Fibroblast of skin of right biceps (primary cell): Measurements from ENCODE around the gene KMT2B.
"Not testable (repeated sequence)": the region's sequence is repeated elsewhere in the genome, so short reads cannot be mapped to it uniquely, and the experiment has no call there.

Experiments
- DNase-seq: peaks from one replicate; pipeline ENCODE4 v3.0.0-alpha.2; 2013

The KMT2B gene, protein sequence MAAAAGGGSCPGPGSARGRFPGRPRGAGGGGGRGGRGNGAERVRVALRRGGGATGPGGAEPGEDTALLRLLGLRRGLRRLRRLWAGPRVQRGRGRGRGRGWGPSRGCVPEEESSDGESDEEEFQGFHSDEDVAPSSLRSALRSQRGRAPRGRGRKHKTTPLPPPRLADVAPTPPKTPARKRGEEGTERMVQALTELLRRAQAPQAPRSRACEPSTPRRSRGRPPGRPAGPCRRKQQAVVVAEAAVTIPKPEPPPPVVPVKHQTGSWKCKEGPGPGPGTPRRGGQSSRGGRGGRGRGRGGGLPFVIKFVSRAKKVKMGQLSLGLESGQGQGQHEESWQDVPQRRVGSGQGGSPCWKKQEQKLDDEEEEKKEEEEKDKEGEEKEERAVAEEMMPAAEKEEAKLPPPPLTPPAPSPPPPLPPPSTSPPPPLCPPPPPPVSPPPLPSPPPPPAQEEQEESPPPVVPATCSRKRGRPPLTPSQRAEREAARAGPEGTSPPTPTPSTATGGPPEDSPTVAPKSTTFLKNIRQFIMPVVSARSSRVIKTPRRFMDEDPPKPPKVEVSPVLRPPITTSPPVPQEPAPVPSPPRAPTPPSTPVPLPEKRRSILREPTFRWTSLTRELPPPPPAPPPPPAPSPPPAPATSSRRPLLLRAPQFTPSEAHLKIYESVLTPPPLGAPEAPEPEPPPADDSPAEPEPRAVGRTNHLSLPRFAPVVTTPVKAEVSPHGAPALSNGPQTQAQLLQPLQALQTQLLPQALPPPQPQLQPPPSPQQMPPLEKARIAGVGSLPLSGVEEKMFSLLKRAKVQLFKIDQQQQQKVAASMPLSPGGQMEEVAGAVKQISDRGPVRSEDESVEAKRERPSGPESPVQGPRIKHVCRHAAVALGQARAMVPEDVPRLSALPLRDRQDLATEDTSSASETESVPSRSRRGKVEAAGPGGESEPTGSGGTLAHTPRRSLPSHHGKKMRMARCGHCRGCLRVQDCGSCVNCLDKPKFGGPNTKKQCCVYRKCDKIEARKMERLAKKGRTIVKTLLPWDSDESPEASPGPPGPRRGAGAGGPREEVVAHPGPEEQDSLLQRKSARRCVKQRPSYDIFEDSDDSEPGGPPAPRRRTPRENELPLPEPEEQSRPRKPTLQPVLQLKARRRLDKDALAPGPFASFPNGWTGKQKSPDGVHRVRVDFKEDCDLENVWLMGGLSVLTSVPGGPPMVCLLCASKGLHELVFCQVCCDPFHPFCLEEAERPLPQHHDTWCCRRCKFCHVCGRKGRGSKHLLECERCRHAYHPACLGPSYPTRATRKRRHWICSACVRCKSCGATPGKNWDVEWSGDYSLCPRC (N-terminal part only)

DNA sequence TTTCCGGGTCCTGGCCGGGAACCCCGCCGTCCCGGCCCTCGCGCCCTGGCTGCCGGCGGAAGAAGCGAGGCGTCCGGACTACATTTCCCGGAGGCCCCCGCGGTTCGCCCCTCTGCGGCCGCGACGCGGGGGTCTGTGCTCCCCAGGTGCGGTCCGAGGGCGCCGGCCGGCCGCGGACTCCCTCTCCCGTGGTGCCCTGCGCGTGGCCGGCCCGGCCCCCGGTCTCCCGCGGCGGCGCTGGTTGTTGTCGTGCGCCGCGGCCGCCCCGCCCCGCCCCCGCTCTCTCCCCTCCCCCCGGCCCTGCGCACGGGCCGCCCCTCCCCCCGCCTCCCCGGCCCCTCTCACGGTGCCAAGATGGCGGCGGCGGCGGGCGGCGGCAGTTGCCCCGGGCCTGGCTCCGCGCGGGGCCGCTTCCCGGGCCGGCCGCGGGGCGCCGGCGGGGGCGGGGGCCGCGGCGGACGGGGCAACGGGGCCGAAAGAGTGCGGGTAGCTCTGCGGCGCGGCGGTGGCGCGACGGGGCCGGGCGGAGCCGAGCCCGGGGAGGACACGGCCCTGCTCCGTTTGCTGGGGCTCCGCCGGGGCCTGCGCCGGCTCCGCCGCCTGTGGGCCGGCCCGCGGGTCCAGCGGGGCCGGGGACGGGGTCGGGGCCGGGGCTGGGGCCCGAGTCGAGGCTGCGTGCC is at the start of gene KMT2B:
Gene KMT2B, plus strand, starts transcription at position 339 of the 680 bp plus-strand sequence. Its CDS starts 16 bp downstream, at position 355.
- peak; percentile 97 for DNase-seq

DNA sequence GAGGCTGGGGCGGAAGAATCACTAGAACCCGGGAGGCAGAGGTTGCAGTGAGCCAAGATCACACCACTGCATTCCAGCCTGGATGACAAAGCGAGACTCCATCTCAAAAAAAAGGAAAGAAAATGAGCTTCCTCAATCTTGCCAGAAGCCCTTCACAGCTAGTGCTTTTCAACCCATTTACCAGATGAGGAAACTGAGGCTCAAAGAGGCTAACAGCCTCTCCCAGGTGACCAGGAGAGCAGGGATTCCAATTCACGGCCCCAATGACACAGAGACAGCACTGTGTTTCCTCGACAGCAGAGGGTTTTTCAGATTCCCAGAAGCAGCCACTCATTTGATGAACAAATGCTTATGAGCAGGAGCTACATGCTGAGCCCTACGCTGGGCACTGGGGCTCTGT is 48.2 kb upstream of the KMT2B start:
- DNase-seq: no peak

DNA sequence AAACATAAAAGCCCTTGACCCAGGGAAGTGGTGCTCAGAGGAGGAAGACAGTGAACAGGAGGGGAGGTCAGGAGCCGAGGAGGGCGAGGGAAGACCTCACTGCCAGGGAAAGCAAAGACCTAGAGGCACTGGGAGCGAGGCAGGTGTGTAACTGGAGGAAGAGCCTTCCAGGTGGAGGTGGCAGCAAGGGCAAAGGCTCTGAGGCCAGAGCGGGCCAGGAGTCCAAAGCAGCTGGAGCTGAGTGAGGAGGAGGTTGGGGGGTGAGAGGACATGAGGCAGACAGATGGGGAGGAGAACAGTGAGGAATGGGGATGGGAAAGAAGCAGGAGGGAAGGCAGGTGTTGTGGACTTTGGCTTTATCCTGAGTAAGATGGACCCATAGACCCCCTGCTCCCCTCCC is 47.8 kb upstream of the KMT2B start:
- DNase-seq: no peak

GRCh38 chr19:35670686-35671085 is 47.1 kb upstream of the KMT2B start:
- no peak for DNase-seq

GRCh38 chr19:35671818-35672217 is 46.0 kb upstream of the KMT2B start:
- DNase-seq: no peak

DNA sequence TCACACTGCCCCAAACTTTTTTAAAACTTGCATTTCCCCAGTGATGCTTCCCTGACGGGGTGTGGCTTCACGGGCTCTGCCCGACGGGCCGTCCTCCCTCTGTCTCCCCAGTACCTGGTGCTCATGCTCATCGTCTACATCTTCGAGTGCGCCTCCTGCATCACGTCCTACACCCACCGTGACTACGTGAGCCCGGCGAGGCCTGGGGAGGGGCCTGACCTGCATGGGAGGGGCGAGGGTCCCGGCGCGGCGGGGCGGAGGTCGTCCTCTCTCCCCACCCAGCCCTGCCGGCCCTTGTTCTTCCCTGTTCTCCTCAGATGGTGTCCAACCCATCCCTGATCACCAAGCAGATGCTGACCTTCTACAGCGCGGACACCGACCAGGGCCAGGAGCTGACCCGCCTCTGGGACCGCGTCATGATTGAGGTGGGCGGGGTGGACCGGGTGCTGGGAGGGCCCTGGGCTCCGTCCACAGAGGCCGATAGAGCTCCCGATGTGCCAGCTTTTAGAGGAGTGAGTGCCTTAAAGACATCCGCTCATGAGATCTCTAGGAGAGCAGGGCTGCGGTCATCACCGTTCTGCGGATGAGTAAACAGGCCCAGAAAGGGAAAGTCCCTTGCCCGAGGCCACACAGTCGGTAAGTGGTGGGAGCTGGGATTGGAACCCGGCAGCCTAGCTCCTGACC is 44.5 kb upstream of the KMT2B start:
- peak; percentile 20 for DNase-seq

GRCh38 chr19:35675589-35676140 is 42.1 kb upstream of the KMT2B start:
- DNase-seq: no peak

DNA sequence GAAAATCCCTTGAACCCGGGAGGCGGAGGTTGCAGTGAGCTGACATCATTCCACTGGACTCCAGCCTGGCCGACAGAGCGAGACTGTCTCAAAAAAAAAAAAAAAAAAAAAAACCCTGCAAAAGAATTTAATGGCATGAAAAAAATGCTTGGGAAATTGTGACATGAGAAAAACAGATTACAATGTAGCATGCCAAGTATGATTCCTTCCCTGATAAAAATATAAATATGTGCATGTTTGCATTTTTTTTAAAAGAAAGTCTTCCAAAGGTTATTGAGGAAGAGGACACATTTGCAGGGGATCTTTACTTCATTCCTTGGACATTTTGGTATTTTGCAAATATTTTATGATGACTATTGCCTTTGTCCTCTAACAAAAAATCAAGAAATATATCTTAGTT is 28.0 kb upstream of the KMT2B start:
- peak; percentile 18 for DNase-seq

GRCh38 chr19:35691106-35691505 is 26.7 kb upstream of the KMT2B start:
- DNase-seq: not testable (repeated sequence)

GRCh38 chr19:35692010-35692409 is 25.8 kb upstream of the KMT2B start:
- DNase-seq: no peak

- no peak for DNase-seq
Measured at GRCh38 chr19:35693422-35693821, 24.4 kb upstream of the KMT2B start.

DNA sequence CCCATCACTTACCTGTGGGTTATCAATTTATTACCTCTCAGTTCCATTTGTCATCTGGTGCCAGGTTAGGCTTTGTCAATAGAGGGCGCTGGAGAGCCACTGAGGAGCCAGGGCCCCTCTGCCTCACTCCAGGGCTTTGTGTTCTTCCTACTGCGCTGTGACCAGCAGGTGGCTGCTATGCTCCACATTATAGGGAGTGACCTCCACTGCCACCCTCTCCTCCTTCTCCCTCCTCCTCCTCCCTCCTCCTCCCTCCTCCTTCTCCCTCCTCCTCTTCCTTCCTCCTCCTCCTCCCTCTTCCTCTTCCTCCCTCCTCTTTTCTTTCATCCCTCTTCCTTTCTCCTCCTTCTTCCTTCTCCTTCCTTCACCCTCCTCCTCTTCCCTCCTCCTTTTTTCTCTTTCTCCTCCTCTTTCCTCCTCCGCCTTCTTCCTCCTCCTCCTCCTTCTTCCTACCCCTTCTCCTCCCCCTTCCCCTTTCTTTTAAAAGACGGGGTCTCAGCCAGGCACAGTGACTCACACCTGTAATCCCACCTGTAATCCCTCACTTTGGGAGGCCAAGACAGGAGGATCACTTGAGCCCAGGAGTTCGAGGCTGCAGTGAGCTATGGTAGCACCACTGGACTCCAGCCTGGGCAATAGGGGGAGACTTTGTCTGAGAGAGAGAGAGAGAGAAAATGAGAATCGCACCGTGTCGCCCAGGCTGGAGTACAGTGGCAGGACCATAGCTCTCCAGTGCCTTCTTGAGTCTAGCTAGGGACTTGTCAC is 23.8 kb upstream of the KMT2B start:
- peak; percentile 83 for DNase-seq

DNA sequence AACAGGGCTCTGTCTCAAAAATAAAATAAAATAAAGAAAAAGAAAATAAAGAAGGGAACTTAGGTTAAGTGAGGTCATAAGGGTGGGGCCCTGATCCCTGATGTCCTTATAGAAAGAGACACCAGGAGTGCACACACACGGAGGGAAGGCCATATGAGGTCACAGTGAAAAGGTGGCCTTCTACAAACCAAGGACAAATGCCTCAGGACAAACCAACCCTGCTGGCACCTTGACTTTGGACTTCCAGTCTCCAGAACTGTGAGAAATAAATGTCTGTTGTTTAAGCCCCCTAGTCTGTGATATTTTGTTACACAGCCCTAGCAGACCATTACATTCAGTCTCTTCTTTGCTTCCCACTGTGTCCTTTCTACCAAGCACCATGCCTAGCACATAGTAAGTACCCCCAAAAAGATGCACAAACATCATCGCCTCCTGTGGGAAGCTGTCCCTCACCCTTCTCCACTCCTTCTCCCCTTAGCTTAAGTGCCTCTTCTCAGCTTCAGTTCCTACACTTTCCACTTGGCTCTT is 21.8 kb upstream of the KMT2B start:
- no peak for DNase-seq

DNA sequence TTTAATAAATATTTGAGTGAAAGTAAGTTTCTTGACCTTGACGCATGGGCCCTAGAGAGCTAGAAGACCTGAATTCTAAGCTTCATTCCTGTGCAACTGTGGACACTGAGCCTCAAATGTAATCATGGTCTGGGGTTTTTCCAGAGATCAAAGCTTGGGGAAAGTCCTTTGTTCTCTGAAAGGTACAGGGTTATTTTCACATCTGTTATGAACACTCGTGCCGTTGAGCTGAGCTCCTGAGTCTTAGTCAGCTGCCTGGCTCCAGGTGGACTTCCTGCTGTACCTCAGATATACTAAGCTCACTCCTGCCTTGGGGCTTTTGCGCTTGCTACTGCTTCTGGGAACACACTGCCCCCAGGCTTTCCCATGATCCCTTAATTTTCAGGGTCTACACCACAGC is 21.0 kb upstream of the KMT2B start:
- DNase-seq: no peak

GRCh38 chr19:35702223-35703012 is 15.4 kb upstream of the KMT2B start:
- peak; percentile 97 for DNase-seq

DNA sequence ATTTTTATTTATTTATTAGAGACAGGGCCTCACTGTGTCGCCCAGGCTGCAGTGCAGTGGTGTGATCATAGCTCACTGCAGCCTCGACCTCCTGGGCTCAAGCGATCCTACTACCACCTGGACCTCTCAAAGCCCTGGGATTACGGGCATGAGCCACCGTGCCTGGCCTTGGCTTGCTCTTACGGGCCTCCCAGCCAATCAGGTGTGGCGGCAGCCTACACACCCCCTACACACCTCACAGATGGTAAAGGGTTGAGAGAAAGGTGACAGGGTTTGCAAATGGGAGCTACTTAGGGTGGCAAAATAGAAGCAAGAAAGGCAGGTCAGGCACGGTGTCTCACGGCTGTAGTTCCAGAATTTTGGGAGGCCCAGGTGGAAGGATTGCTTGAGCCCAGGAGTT is 14.5 kb upstream of the KMT2B start:
- no peak for DNase-seq

DNA sequence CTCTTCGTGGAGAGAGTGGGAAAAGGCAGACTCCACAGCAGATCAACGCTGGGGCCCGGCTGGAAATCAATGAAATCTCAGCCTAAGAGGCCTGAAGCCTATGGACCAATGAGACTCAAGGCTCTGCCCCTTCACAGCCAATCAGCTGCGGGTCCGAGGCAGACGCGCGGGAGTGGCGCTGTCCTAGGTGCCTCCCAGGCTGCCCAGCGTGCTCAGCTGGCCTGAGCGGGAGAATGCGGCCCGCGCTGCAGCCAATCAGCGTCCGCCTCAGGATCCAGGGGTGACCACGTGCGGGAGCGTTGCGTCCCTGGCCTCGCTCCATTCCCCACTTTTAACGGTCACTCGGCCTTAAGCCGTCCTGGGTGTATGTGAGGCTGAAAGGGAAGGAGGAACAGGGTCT is 13.6 kb upstream of the KMT2B start, which contains the start of gene ZBTB32:
Gene ZBTB32, plus strand, starts transcription at position 341 of the 400 bp plus-strand sequence. CDS start 10,069 bp downstream, outside the sequence.
- DNase-seq: peak; percentile 65

DNA sequence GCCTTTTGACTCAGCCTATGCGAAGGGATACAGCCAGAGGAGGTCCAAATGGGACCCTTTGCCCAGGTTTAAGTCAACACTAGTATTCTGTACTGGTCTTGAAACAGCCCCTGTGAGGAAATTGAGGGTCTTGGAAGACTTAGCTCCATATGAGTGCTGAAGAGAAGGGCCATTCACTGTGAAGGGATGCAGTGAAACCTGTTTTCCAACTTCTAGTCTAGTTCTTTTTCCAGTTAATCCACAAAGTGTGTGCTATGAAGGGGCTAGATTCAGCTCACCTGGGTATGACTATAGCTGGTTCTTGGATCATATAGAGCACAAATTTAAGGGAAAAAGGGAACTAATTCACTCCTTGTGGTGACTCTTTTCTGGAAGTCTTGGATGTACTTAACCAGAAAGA is 9.4 kb upstream of the KMT2B start:
- DNase-seq: no peak
